Measurements from ENCODE around the gene ZNF48.

- no peak for TF ChIP-seq CTCF (IDR thresholded peaks at IDR 0.05; ENCODE audit: low read depth, low read length)
- no peak for TF ChIP-seq EZH2phosphoT487 (IDR thresholded peaks at IDR 0.05; ENCODE audit: low read depth)
Observed at GRCh38 chr16:30438835-30439234, 43.6 kb downstream of the ZNF48 start.
